Measurements from ENCODE around the gene WDR19.
"Not testable (repeated sequence)": the region's sequence is repeated elsewhere in the genome, so short reads cannot be mapped to it uniquely, and the experiment has no call there.

The WDR19 gene

GRCh38 chr4:39181905-39182638, at the start of gene WDR19:
TSS of gene WDR19 (plus strand) at chr4:39182529. CDS start at chr4:39182558, 29 bp downstream.
- Histone ChIP-seq H3K9me3 (ENCODE audit: control insufficient read depth, low read depth, low read length) (no peaks in the 10 kb centered on the region), H3K4me3 (ENCODE audit: low read length) (peak within 1 kb of the TSS; percentile 99), H3K9ac (ENCODE audit: low read length) (peak within 1 kb of the TSS; percentile 82), H3K4me1 (ENCODE audit: control insufficient read depth, low read depth, low read length) (no peaks in the 10 kb centered on the region), H3K36me3 (ENCODE audit: control insufficient read depth, low read depth, low read length) (no peaks in the 10 kb centered on the region), H3K27ac (ENCODE audit: low read length) (no peak within 1 kb of the TSS), H3K27me3 (ENCODE audit: control insufficient read depth, insufficient read depth, low read length) (peaks cover 7% of the 10 kb centered on the region)

- Histone ChIP-seq H3K27ac (ENCODE audit: low read length) (no peak overlapping the region), H3K4me3 (ENCODE audit: low read length) (no peak overlapping the region), H3K36me3 (ENCODE audit: control insufficient read depth, low read depth, low read length) (no peaks in the 10 kb centered on the region), H3K9me3 (ENCODE audit: control insufficient read depth, low read depth, low read length) (no peaks in the 10 kb centered on the region), H3K27me3 (ENCODE audit: control insufficient read depth, insufficient read depth, low read length) (no peaks in the 10 kb centered on the region), H3K9ac (ENCODE audit: low read length) (no peak overlapping the region), H3K4me1 (ENCODE audit: control insufficient read depth, low read depth, low read length) (peaks cover 3% of the 10 kb centered on the region)
These were observed 48.7 kb upstream of the WDR19 start for GRCh38 chr4:39133623-39134022.

DNA sequence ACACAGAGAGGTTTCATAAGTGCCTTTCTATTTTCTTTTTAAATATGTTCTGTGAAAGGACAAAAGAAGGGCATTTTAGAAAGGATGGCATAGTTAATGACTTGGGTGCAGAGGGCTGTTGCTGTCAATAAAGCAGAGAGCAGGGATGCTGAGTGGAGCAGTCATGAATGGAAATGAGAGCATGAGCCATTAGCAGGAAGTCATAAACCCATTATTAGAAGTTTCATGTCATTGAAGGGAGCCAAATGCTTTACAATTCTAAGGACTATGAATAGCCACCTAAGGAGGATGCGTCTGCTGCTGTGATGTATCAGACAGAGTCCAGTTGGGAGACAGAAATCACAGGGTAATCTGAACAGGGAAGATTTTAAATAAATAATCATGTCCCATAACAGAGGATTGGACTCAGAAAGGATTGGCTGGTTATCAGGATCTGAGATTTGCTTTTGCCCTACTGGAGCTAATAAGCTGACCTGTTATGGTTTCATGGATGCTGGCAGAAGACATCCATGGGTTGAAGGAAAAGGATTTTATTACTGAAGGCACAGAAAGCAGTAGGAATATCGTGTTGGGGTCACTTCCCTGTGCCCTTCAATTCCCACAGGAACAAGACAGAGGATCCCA, 47.5 kb upstream of the WDR19 start:
- no peaks in the 10 kb centered on the region for H3K27me3 ChIP-seq (ENCODE audit: control insufficient read depth, insufficient read depth, low read length)
- no peak overlapping the region for H3K4me3 ChIP-seq (ENCODE audit: low read length)
- peaks cover 3% of the 10 kb centered on the region for H3K4me1 ChIP-seq (ENCODE audit: control insufficient read depth, low read depth, low read length)
- no peaks in the 10 kb centered on the region for H3K9me3 ChIP-seq (ENCODE audit: control insufficient read depth, low read depth, low read length)
- H3K27ac ChIP-seq (ENCODE audit: low read length) = no peak overlapping the region
- H3K9ac ChIP-seq (ENCODE audit: low read length) = no peak overlapping the region
- no peaks in the 10 kb centered on the region for H3K36me3 ChIP-seq (ENCODE audit: control insufficient read depth, low read depth, low read length)

DNA sequence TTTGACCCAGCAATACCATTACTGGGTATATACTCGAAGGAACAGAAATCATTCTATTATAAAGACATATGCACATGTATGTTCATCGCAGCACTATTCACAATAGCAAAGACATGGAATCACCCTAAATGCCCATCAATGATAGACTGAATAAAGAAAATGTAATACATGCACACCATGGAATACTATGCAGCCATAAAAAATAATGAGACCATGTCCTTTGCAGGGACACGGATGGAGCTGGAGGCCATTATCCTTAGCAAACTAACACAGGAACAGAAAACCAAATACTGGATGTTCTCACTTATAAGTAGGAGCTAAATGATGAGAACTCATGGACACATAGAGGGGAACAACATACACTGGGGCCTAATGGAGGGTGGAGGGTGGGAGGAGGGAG, 44.1 kb upstream of the WDR19 start:
- not testable (repeated sequence) for H3K36me3 ChIP-seq (ENCODE audit: control insufficient read depth, low read depth, low read length); H3K9ac ChIP-seq (ENCODE audit: low read length); H3K9me3 ChIP-seq (ENCODE audit: control insufficient read depth, low read depth, low read length); H3K4me3 ChIP-seq (ENCODE audit: low read length); H3K27ac ChIP-seq (ENCODE audit: low read length); H3K27me3 ChIP-seq (ENCODE audit: control insufficient read depth, insufficient read depth, low read length); H3K4me1 ChIP-seq (ENCODE audit: control insufficient read depth, low read depth, low read length)

GRCh38 chr4:39146211-39146610, 36.1 kb upstream of the WDR19 start:
- no peak overlapping the region for H3K4me3 ChIP-seq (ENCODE audit: low read length)
- H3K27me3 ChIP-seq (ENCODE audit: control insufficient read depth, insufficient read depth, low read length) = no peaks in the 10 kb centered on the region
- no peak overlapping the region for H3K27ac ChIP-seq (ENCODE audit: low read length)
- no peak overlapping the region for H3K9ac ChIP-seq (ENCODE audit: low read length)
- no peaks in the 10 kb centered on the region for H3K36me3 ChIP-seq (ENCODE audit: control insufficient read depth, low read depth, low read length)
- no peaks in the 10 kb centered on the region for H3K9me3 ChIP-seq (ENCODE audit: control insufficient read depth, low read depth, low read length)
- no peaks in the 10 kb centered on the region for H3K4me1 ChIP-seq (ENCODE audit: control insufficient read depth, low read depth, low read length)

- Histone ChIP-seq H3K36me3 (ENCODE audit: control insufficient read depth, low read depth, low read length) (no peaks in the 10 kb centered on the region), H3K9ac (ENCODE audit: low read length) (no peak overlapping the region), H3K9me3 (ENCODE audit: control insufficient read depth, low read depth, low read length) (no peaks in the 10 kb centered on the region), H3K4me3 (ENCODE audit: low read length) (no peak overlapping the region), H3K4me1 (ENCODE audit: control insufficient read depth, low read depth, low read length) (no peaks in the 10 kb centered on the region), H3K27ac (ENCODE audit: low read length) (no peak overlapping the region), H3K27me3 (ENCODE audit: control insufficient read depth, insufficient read depth, low read length) (no peaks in the 10 kb centered on the region)
These were observed 28.3 kb upstream of the WDR19 start for GRCh38 chr4:39154009-39154408.

- Histone ChIP-seq H3K36me3 (ENCODE audit: control insufficient read depth, low read depth, low read length) (no peaks in the 10 kb centered on the region), H3K27me3 (ENCODE audit: control insufficient read depth, insufficient read depth, low read length) (no peaks in the 10 kb centered on the region), H3K4me3 (ENCODE audit: low read length) (no peak overlapping the region), H3K4me1 (ENCODE audit: control insufficient read depth, low read depth, low read length) (no peaks in the 10 kb centered on the region), H3K27ac (ENCODE audit: low read length) (no peak overlapping the region), H3K9ac (ENCODE audit: low read length) (no peak overlapping the region), H3K9me3 (ENCODE audit: control insufficient read depth, low read depth, low read length) (no peaks in the 10 kb centered on the region)
These were observed 24.8 kb upstream of the WDR19 start for GRCh38 chr4:39157520-39157919.

- Histone ChIP-seq H3K9ac (ENCODE audit: low read length) (no peak overlapping the region), H3K27me3 (ENCODE audit: control insufficient read depth, insufficient read depth, low read length) (no peaks in the 10 kb centered on the region), H3K27ac (ENCODE audit: low read length) (no peak overlapping the region), H3K9me3 (ENCODE audit: control insufficient read depth, low read depth, low read length) (no peaks in the 10 kb centered on the region), H3K36me3 (ENCODE audit: control insufficient read depth, low read depth, low read length) (no peaks in the 10 kb centered on the region), H3K4me3 (ENCODE audit: low read length) (no peak overlapping the region), H3K4me1 (ENCODE audit: control insufficient read depth, low read depth, low read length) (peaks cover 9% of the 10 kb centered on the region)
These were observed 16.2 kb upstream of the WDR19 start for GRCh38 chr4:39166177-39166576.

- Histone ChIP-seq H3K9me3 (ENCODE audit: control insufficient read depth, low read depth, low read length) (no peaks in the 10 kb centered on the region), H3K4me3 (ENCODE audit: low read length) (no peak overlapping the region), H3K36me3 (ENCODE audit: control insufficient read depth, low read depth, low read length) (no peaks in the 10 kb centered on the region), H3K4me1 (ENCODE audit: control insufficient read depth, low read depth, low read length) (peaks cover 9% of the 10 kb centered on the region), H3K9ac (ENCODE audit: low read length) (no peak overlapping the region), H3K27me3 (ENCODE audit: control insufficient read depth, insufficient read depth, low read length) (no peaks in the 10 kb centered on the region), H3K27ac (ENCODE audit: low read length) (no peak overlapping the region)
These were observed 15.7 kb upstream of the WDR19 start for GRCh38 chr4:39166669-39167068.

DNA sequence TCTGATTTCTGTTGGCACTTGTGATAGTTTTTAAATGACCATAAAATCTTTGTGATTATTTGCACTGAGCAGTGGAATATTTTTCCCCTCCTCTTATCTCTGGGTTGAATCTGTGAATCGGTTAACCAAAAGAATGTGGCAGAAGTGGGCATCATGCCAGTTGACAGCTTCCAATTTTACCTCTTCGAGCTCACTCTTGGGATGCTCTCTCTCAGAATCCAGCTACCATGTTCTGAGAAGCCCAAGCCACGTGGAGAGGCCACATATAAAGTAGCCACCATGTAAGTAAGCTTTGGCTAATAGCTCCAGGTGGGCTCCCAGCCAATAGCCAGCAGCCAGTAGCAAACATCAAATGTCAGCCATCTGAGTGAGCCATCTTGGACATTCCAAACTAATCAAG, 12.9 kb upstream of the WDR19 start:
- H3K4me1 ChIP-seq (ENCODE audit: control insufficient read depth, low read depth, low read length) = peaks cover 9% of the 10 kb centered on the region
- no peak overlapping the region for H3K4me3 ChIP-seq (ENCODE audit: low read length)
- no peaks in the 10 kb centered on the region for H3K27me3 ChIP-seq (ENCODE audit: control insufficient read depth, insufficient read depth, low read length)
- H3K9ac ChIP-seq (ENCODE audit: low read length) = no peak overlapping the region
- no peak overlapping the region for H3K27ac ChIP-seq (ENCODE audit: low read length)
- H3K36me3 ChIP-seq (ENCODE audit: control insufficient read depth, low read depth, low read length) = no peaks in the 10 kb centered on the region
- H3K9me3 ChIP-seq (ENCODE audit: control insufficient read depth, low read depth, low read length) = no peaks in the 10 kb centered on the region

- H3K4me3 ChIP-seq (ENCODE audit: low read length) = no peak overlapping the region
- H3K27me3 ChIP-seq (ENCODE audit: control insufficient read depth, insufficient read depth, low read length) = no peaks in the 10 kb centered on the region
These were observed 12.0 kb upstream of the WDR19 start for GRCh38 chr4:39170301-39170700.

GRCh38 chr4:39178706-39179105, 3.6 kb upstream of the WDR19 start:
- H3K4me1 ChIP-seq (ENCODE audit: control insufficient read depth, low read depth, low read length) = no peaks in the 10 kb centered on the region
- no peaks in the 10 kb centered on the region for H3K36me3 ChIP-seq (ENCODE audit: control insufficient read depth, low read depth, low read length)
- H3K4me3 ChIP-seq (ENCODE audit: low read length) = no peak overlapping the region
- no peaks in the 10 kb centered on the region for H3K9me3 ChIP-seq (ENCODE audit: control insufficient read depth, low read depth, low read length)
- H3K27me3 ChIP-seq (ENCODE audit: control insufficient read depth, insufficient read depth, low read length) = peaks cover 4% of the 10 kb centered on the region
- H3K27ac ChIP-seq (ENCODE audit: low read length) = no peak overlapping the region
- H3K9ac ChIP-seq (ENCODE audit: low read length) = no peak overlapping the region

More at GRCh38 chr4:39170301-39170700, 12.0 kb upstream of the WDR19 start:
- Histone ChIP-seq H3K4me1 (ENCODE audit: control insufficient read depth, low read depth, low read length) (peaks cover 9% of the 10 kb centered on the region), H3K9ac (ENCODE audit: low read length) (no peak overlapping the region), H3K27ac (ENCODE audit: low read length) (no peak overlapping the region), H3K9me3 (ENCODE audit: control insufficient read depth, low read depth, low read length) (no peaks in the 10 kb centered on the region), H3K36me3 (ENCODE audit: control insufficient read depth, low read depth, low read length) (no peaks in the 10 kb centered on the region)
